ENCODE results near the gene PARD3.

The PARD3 gene

DNA sequence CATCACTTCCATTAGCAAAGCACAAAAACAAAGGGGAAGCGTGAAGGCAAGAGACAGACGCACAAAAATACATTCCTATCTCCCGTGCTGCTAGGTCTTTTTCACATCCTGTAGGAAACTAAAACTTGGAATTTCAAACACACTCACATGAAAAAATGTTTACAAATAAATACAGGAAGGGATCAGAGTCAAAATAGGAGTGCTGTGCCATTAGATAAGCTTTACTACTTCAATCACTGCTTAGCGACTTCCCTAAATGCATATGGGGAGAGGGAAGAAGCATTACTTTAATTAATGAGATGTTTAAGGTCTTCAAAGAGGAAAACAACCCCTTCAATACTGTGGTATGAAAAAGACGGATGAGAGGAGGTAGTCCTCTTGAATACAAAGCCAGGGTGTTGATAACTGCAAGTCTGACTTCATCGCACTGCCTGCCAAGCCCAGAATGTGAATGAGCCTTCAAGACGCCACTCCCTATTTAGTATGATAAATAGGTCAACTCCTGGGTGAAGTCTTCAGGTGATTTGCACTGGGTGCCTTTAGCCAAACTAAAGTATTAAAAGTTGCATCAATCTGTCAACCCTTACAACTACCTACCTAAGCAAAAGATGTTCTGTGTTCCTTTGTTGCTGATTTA lies 13.9 kb downstream of the PARD3 start:
- TF ChIP-seq, protein P1, sequence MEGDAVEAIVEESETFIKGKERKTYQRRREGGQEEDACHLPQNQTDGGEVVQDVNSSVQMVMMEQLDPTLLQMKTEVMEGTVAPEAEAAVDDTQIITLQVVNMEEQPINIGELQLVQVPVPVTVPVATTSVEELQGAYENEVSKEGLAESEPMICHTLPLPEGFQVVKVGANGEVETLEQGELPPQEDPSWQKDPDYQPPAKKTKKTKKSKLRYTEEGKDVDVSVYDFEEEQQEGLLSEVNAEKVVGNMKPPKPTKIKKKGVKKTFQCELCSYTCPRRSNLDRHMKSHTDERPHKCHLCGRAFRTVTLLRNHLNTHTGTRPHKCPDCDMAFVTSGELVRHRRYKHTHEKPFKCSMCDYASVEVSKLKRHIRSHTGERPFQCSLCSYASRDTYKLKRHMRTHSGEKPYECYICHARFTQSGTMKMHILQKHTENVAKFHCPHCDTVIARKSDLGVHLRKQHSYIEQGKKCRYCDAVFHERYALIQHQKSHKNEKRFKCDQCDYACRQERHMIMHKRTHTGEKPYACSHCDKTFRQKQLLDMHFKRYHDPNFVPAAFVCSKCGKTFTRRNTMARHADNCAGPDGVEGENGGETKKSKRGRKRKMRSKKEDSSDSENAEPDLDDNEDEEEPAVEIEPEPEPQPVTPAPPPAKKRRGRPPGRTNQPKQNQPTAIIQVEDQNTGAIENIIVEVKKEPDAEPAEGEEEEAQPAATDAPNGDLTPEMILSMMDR (IDR thresholded peaks at IDR 0.05; ENCODE audit: insufficient read depth, low read length, poor library complexity, severe bottlenecking), result no peak
- no peak for DNase-seq (ENCODE audit: extremely low read depth, insufficient read length)
- Histone ChIP-seq H3K36me3 (ENCODE audit: control insufficient read depth, insufficient read depth, low read length) (no peaks in the 10 kb centered on the region), H3K4me3 (replicated peaks; ENCODE audit: low read depth, low read length) (no peak overlapping the region), H3K27me3 (replicated peaks; ENCODE audit: control insufficient read depth, insufficient read depth, low read length) (no peaks in the 10 kb centered on the region)

DNA sequence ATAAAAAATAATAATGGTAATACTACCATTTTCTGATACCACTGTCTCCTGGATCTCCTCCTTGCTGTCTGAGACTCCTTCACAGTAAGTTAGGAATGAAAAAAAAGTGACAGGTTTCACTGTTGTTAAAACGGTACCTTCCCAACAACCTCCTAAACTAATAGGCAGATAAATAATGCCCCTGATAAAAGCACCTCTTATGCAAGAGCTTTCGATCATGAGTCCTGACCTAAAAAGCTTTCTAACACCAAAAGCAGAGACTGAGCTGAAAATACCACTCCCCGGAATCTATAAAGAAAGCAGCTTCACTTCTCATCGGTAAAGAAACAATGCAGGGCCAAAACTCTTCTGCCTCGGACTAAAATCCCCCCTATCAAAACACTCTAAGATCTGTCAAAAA lies 14.5 kb downstream of the PARD3 start:
- TF ChIP-seq, protein P1 (IDR thresholded peaks at IDR 0.05; ENCODE audit: insufficient read depth, low read length, poor library complexity, severe bottlenecking), result no peak
- H3K36me3 ChIP-seq (ENCODE audit: control insufficient read depth, insufficient read depth, low read length), result no peaks in the 10 kb centered on the region
- H3K27me3 ChIP-seq (replicated peaks; ENCODE audit: control insufficient read depth, insufficient read depth, low read length), result no peaks in the 10 kb centered on the region
- DNase-seq (ENCODE audit: extremely low read depth, insufficient read length), result no peak
- H3K4me3 ChIP-seq (replicated peaks; ENCODE audit: low read depth, low read length), result no peak overlapping the region

DNA sequence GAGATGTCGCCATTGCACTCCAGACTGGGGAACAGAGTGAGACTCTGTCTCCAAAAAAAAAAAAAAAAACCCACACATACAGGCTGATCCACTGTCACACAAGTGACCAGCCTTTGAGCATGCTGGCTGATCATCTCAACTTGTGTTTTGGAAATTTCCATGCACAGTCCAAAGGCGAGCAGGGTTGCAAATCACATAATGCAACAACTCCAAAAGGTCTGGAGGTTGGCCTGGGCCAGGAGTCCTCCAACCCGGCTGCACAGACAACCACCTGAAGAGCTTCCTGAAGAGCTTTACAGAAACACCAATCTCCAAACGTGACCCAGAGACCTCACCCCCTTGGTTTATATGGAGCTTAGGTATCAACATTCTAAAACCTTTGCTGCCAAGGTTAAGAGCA lies 16.4 kb downstream of the PARD3 start:
- no peaks in the 10 kb centered on the region for H3K36me3 ChIP-seq (ENCODE audit: control insufficient read depth, insufficient read depth, low read length)
- TF ChIP-seq, protein P1 (IDR thresholded peaks at IDR 0.05; ENCODE audit: insufficient read depth, low read length, poor library complexity, severe bottlenecking), result no peak
- H3K27me3 ChIP-seq (replicated peaks; ENCODE audit: control insufficient read depth, insufficient read depth, low read length), result no peaks in the 10 kb centered on the region
- no peak for DNase-seq (ENCODE audit: extremely low read depth, insufficient read length)
- no peak overlapping the region for H3K4me3 ChIP-seq (replicated peaks; ENCODE audit: low read depth, low read length)

DNA sequence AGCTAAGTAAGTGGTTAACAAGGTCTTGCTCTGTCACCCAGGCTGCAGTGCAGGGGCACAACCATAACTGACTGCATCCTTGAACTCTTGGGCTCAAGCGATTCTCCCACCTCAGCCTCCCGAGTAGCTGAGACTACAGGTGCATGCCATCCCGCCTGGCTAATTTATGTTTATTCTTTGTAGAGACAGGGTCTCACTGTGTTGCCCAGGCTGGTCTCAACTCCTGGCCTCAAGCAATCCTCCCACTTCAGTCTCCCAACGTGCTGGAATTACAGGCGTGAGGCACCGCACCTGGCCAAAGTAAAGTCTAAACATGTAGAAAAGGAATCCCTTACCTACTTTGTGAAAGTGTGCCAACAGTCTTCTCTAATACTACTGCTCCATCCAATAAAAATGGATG lies 17.9 kb downstream of the PARD3 start:
- no peak overlapping the region for H3K4me3 ChIP-seq (replicated peaks; ENCODE audit: low read depth, low read length)
- TF ChIP-seq, protein P1 (IDR thresholded peaks at IDR 0.05; ENCODE audit: insufficient read depth, low read length, poor library complexity, severe bottlenecking), result no peak
- no peak for DNase-seq (ENCODE audit: extremely low read depth, insufficient read length)
- no peaks in the 10 kb centered on the region for H3K27me3 ChIP-seq (replicated peaks; ENCODE audit: control insufficient read depth, insufficient read depth, low read length)
- H3K36me3 ChIP-seq (ENCODE audit: control insufficient read depth, insufficient read depth, low read length), result no peaks in the 10 kb centered on the region

DNA sequence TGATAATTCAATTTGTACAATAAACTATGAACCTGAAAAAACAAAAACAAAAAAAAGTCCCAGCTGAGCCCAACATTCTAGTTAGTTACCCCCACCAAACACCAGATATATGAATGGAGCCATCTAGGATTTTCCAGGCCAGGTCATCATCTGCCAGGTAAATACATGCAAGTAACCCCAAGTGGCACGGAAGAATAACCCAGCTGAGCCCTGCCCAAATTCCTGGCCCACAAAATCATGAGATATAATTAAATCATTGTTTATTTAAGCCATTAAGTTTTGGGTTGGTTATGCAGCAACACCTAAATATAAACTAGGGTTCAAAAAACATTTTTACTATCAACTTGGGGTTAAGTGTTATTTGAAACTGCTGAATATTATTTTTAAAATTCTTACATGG lies 19.0 kb downstream of the PARD3 start:
- H3K4me3 ChIP-seq (replicated peaks; ENCODE audit: low read depth, low read length), result no peak overlapping the region
- H3K36me3 ChIP-seq (ENCODE audit: control insufficient read depth, insufficient read depth, low read length), result no peaks in the 10 kb centered on the region
- no peak for DNase-seq (ENCODE audit: extremely low read depth, insufficient read length)
- no peaks in the 10 kb centered on the region for H3K27me3 ChIP-seq (replicated peaks; ENCODE audit: control insufficient read depth, insufficient read depth, low read length)
- TF ChIP-seq, protein P1 (IDR thresholded peaks at IDR 0.05; ENCODE audit: insufficient read depth, low read length, poor library complexity, severe bottlenecking), result no peak

DNA sequence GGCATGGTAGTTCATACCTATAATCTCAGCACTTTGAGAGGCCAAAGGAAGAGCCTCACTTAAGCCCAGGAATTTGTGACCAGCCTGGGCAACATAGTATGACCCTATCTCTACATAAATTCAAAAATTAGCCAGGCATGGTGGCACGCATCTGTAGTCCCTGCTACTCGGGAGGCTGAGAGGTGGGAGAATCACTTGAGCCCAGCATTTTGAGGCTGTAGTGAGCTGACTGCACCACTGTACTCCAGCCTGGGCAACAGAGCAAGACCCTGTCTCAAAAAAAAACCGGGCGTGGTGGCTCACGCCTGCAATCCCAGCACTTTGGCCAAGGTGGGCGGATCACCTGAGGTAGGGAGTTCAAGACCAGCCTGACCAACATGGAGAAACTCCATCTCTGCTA lies 19.8 kb downstream of the PARD3 start:
- TF ChIP-seq, protein P1 (IDR thresholded peaks at IDR 0.05; ENCODE audit: insufficient read depth, low read length, poor library complexity, severe bottlenecking), result no peak
- H3K36me3 ChIP-seq (ENCODE audit: control insufficient read depth, insufficient read depth, low read length), result no peaks in the 10 kb centered on the region
- no peaks in the 10 kb centered on the region for H3K27me3 ChIP-seq (replicated peaks; ENCODE audit: control insufficient read depth, insufficient read depth, low read length)
- H3K4me3 ChIP-seq (replicated peaks; ENCODE audit: low read depth, low read length), result no peak overlapping the region
- DNase-seq (ENCODE audit: extremely low read depth, insufficient read length), result no peak

Data from GM06990 (cell line).